Panc1 (cell line): ENCODE results near the gene ZNF534. TPM values are rescaled to one million over a fixed set of nuclear protein-coding genes. Genes with fewer than 3 reads are reported as not detected.

Experiments used
- ATAC-seq: fragments of 200-7000 bp; cut with Tn5 transposase; 2 replicates; pipeline ENCODE4 v1.9.1; 2020; ENCODE audit warnings: mild to moderate bottlenecking, moderate library complexity
- BruUV-seq: library from RNA; stranded (reverse); fragments of 400-500 nt; replicated peaks from 2 replicates; lab custom pipeline; 2021; lab: Mats Ljungman, UMichigan
- CTCF ChIA-PET: fragments of 300-600 bp; sonication (Branson Sonifier 250); formaldehyde crosslinking; loops from one replicate; lab custom pipeline; 2022; ENCODE audit warnings: antibody characterized with exemption; lab: Charles Lee
- POLR2A ChIA-PET: fragments of 300-600 bp; sonication (Branson Sonifier 250); formaldehyde crosslinking; loops from one replicate; lab custom pipeline; 2022; ENCODE audit warnings: antibody characterized with exemption; lab: Charles Lee
- DNase-seq: peaks from one replicate; pipeline ENCODE4 v3.0.0-alpha.2; 2010; ENCODE audit warnings: low read depth, low spot score
- H3K27ac ChIP-seq: 2 replicates; pipeline ENCODE4 v1.5.1; 2011; ENCODE audit warnings: mild to moderate bottlenecking, low read length, inconsistent platforms
- H3K27me3 ChIP-seq: fragments of 200-500 bp; sonication (Bioruptor generic); 2 replicates; pipeline ENCODE4 v1.6.0; 2014; ENCODE audit warnings: low read length, inconsistent platforms; ENCODE audit not compliant: control insufficient read depth, insufficient read depth
- H3K36me3 ChIP-seq: fragments of 200-500 bp; sonication (Bioruptor generic); 2 replicates; pipeline ENCODE4 v1.5.1; 2014; ENCODE audit warnings: inconsistent platforms, mild to moderate bottlenecking, low read length, moderate library complexity; ENCODE audit not compliant: control insufficient read depth, insufficient read depth
- H3K4me1 ChIP-seq: 2 replicates; pipeline ENCODE4 v1.5.1; 2011; ENCODE audit warnings: inconsistent platforms, mild to moderate bottlenecking, low read length, moderate library complexity; ENCODE audit not compliant: control insufficient read depth, insufficient read depth
- H3K4me3 ChIP-seq, 2 experiments: 2 replicates each; pipeline ENCODE4 v1.5.1; 2011 to 2012; ENCODE audit warnings: low read depth in 2 of 2, low read length in 2 of 2, mild to moderate bottlenecking in 2 of 2, inconsistent platforms in 1 of 2, moderate library complexity in 1 of 2
- H3K9me3 ChIP-seq: fragments of 200-500 bp; sonication (Bioruptor generic); 2 replicates; pipeline ENCODE4 v1.5.1; 2014; ENCODE audit warnings: low read depth, mild to moderate bottlenecking, inconsistent platforms, low read length, moderate library complexity; ENCODE audit not compliant: control insufficient read depth, insufficient read depth
- CTCF ChIP-seq: fragments of 450-650 bp; IDR thresholded peaks from 2 replicates; pipeline ENCODE4 v1.5.1; 2017; ENCODE audit warnings: mild to moderate bottlenecking
- POLR2AphosphoS5 ChIP-seq: IDR thresholded peaks from 2 replicates; pipeline ENCODE4 v1.6.1; 2012; ENCODE audit warnings: mild to moderate bottlenecking, low read depth, low read length, moderate library complexity
- REST ChIP-seq, 2 experiments: IDR thresholded peaks; 2 replicates each; pipeline ENCODE4 v1.6.1; 2011 to 2012; ENCODE audit warnings: low read depth in 2 of 2, control low read depth in 1 of 2, low read length in 1 of 2, mild to moderate bottlenecking in 1 of 2, moderate library complexity in 1 of 2; ENCODE audit not compliant: insufficient read depth in 1 of 2
- SIN3A ChIP-seq: IDR thresholded peaks from 2 replicates; pipeline ENCODE4 v1.6.1; 2012; ENCODE audit warnings: low read depth, mild to moderate bottlenecking, low read length, moderate library complexity, borderline replicate concordance; ENCODE audit not compliant: insufficient read depth
- TCF7L2 ChIP-seq: IDR thresholded peaks from 2 replicates; pipeline ENCODE4 v1.6.1; 2011; ENCODE audit warnings: mild to moderate bottlenecking, low read depth, low read length, inconsistent platforms
- in situ Hi-C: cut with HindIII; loops from 2 replicates; pipeline ENCODE4 v1.10.0; 2016; ENCODE audit warnings: low sequenced_read_pairs, low pct_unique_long_range_greater_than_20kb
- intact Hi-C: fragments of 100-400 bp; cut with micrococcal nuclease; formaldehyde crosslinking; loops from one replicate; pipeline ENCODE4 v1.10.0; 2022; ENCODE audit not compliant: unreplicated experiment
- total RNA-seq: library from RNA; stranded (reverse); gene quantifications from one replicate; pipeline ENCODE4 v1.2.1, GENCODE V29; 2021; ENCODE audit not compliant: unreplicated experiment

The ZNF534 gene
- total RNA-seq, 1 experiment from 2014 or later = not detected

- H3K27ac ChIP-seq = no peak overlapping the region
- in situ Hi-C loops = no loop called here
- no peak for TF ChIP-seq CTCF
- no peak for TF ChIP-seq TCF7L2
- no peak for TF ChIP-seq REST (IDR thresholded peaks at IDR 0.05; ENCODE audit: insufficient read depth in 1 of 2, low read depth in 2 of 2, low read length in 1 of 2)
- no peak for TF ChIP-seq POLR2AphosphoS5
- TF ChIP-seq SIN3A = no peak
- no peaks in the 10 kb centered on the region for H3K27me3 ChIP-seq
- DNase-seq (no peak), ATAC-seq (no peak)
- BruUV-seq = no TSS peak
- ChIA-PET POLR2A (no interaction called here), CTCF (no interaction called here)
- intact Hi-C loops = no loop called here
- no peaks in the 10 kb centered on the region for H3K36me3 ChIP-seq
- H3K9me3 ChIP-seq = no peaks in the 10 kb centered on the region
- no peaks in the 10 kb centered on the region for H3K4me1 ChIP-seq
- no peak overlapping the region for H3K4me3 ChIP-seq
Observed at GRCh38 chr19:52492994-52493470, 64.1 kb downstream of the ZNF534 start.

GRCh38 chr19:52494518-52494917 is 65.6 kb downstream of the ZNF534 start:
- Histone ChIP-seq H3K27me3 (no peaks in the 10 kb centered on the region), H3K4me1 (no peaks in the 10 kb centered on the region), H3K36me3 (no peaks in the 10 kb centered on the region), H3K27ac (no peak overlapping the region), H3K4me3 (no peak overlapping the region), H3K9me3 (no peaks in the 10 kb centered on the region)
- intact Hi-C loops (no loop called here), in situ Hi-C loops (no loop called here)
- ATAC-seq (no peak), DNase-seq (no peak)
- no TSS peak for BruUV-seq
- CTCF ChIA-PET = no interaction called here
- TF ChIP-seq CTCF (no peak), TCF7L2 (no peak), POLR2AphosphoS5 (no peak), SIN3A (no peak), REST (IDR thresholded peaks at IDR 0.05; ENCODE audit: insufficient read depth in 1 of 2, low read depth in 2 of 2, low read length in 1 of 2) (no peak)
- POLR2A ChIA-PET = no interaction called here
